ENCODE results near the gene NLRP4. TPM values are rescaled to one million over a fixed set of nuclear protein-coding genes. Genes with fewer than 3 reads are reported as not detected.
"Not testable (repeated sequence)": the region's sequence is repeated elsewhere in the genome, so short reads cannot be mapped to it uniquely, and the experiment has no call there.

NLRP4 gene
- total RNA-seq, 1 donor from 2014 or later, result not detected

DNA sequence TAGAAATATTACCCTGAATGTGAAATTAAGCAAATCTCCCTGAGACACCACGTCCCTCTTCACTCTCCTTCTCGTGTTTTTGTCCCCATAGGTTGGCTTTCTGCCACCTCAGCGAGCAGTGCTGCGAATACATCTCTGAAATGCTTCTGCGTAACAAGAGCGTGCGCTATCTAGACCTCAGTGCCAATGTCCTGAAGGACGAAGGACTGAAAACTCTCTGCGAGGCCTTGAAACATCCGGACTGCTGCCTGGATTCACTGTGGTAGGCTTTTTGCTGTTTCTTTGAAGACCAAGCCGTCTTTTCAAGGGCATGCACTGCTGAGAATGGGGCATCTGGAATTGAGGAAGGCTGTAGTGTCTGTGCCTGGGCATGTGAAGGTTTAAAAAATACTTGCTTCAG is 34.4 kb downstream of the NLRP4 start:
- intact Hi-C loops (cut with micrococcal nuclease), result no loop called here

DNA sequence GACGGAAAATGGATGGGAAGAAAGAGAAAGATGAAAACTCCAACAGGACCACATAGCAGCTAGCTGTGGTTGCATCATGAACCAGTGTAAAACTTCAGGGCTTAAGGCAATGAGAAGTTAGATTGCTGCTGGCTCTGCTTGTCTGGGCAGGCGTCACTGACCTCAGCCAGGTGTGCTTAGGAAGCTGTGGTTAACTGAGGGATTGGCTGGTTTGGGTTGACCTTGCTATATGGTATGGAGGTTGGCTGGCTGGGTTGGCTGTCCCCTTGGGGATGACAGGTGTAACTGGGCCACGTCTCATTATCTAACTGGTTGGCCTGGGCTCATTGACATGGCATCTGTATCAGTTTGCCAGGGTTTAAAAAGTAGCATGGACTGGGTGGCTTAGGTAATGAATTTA is 40.9 kb downstream of the NLRP4 start:
- intact Hi-C loops (cut with micrococcal nuclease), result no loop called here

DNA sequence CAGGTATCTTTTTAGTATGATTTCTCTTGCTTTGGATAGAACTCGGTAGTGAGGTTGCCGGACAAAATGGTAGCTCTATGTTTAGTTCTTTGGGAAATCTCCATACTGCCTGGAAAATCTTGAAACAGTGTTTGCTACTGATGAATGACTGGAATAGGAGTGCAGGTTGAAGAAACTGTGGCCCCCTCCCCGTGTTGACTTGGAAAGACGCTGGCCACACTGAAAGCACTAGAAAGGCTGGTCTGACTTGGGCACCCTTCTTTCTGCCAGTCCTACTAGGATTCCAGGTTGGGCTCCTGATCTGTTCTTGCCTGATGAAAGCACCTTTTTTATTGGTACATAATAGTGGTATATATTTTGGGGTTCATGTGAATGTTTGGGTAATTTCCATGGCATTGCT is 46.3 kb downstream of the NLRP4 start:
- intact Hi-C loops (cut with micrococcal nuclease), result no loop called here

DNA sequence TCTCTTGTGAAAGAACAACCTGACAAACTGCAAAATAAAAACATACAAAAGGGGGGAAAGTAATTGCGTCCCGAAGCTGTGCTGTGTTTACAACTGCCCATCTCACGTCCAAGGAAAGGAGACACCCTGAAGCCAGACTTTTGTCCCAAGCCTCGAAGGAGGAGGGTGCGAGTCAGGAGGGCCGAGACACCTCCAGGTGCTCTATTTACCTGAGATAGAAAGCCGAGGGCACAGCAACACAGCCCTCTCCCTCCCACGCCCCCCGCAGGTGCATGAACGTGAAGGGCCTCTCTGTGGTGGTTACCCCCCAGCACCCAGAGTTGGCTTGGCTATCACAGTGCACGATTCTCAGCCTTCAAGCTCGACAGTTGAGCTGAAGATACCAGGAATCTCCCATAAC is 62.6 kb downstream of the NLRP4 start:
- intact Hi-C loops (cut with micrococcal nuclease), result no loop called here

DNA sequence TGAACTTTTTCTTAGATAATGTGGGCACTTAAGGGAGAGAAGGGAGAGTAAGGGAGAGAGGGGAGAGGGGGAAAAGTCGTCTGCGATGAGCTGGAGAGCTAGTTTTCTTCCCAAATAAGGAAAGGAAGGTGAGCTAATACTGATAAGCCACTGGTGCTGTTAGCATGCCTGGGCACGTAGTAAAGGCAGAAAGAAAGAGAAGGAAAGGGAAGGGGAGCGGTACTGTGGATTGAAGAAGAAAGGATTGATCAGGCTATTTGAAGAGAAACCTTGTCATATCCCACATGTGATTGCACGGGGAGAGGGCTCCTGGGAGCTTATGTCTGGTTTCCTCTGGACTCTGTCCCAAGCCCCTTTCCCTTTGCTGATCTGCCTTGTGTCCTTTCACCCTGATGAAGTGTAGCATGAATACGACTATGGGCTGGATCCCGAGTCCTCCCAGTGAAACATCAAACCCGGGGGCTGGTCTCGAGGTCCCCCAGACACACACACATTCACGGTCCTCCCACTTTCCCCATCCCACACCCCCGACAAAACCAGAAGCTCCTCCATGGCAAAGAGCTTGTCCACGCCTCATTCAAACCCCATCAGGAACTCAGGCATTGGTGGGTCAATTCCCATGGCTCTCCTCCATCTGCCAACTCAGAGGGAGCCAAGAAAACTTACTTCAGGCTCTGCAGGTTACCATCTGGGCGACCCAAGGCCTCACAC is 65.2 kb downstream of the NLRP4 start:
- intact Hi-C loops (cut with micrococcal nuclease), result no loop called here

DNA sequence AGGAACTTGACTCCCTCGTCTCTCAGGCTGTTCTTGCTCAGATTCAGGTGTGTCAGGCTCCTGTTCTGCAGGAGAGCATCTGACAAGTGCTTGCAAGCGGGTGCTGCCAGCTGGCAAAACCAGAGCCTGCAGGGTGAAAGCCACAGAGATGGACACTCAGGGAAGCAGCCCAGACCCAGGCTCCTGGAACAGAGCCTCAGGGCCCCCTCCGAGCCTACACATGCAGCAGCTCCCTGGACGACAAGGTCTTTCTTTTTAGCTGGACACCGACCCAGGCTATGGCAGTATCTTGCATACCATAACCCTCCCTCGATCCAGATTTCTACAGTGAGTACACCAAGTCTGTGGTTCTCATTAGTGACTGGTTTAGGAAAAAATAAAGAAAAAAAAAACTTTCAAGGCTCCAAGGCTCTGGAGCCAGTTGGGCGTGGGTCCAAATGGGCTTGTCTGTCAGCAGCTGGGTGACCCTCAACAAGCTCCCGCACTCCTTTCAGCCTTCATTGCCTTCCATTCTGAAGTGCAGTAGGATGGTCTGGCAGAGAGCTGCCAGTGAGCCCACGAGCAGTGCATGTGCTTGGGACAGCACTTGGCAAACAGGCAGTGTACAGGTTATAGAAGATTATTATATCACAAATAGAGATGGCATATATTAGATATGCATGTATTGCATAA is 65.9 kb downstream of the NLRP4 start:
- intact Hi-C loops (cut with micrococcal nuclease), result no loop called here

DNA sequence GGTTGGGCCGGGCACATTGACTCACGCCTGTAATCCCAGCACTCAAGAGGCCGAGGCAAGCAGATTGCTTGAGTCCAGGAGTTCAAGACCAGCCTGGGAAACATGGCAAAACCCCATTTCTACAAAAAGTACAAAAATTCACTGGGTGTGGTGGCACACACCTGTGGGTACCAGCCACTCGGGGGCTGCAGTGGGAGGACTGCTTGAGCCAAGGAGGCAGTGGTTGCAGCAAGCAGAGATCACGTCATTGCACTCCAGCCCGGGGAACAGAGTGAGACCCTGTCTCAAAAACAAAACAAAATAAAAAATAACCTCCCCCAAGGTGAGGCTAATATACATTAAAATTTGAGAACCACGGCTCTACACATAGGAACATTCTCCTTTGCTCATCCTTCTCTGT is 70.9 kb downstream of the NLRP4 start:
- intact Hi-C loops (cut with micrococcal nuclease), result no loop called here

DNA sequence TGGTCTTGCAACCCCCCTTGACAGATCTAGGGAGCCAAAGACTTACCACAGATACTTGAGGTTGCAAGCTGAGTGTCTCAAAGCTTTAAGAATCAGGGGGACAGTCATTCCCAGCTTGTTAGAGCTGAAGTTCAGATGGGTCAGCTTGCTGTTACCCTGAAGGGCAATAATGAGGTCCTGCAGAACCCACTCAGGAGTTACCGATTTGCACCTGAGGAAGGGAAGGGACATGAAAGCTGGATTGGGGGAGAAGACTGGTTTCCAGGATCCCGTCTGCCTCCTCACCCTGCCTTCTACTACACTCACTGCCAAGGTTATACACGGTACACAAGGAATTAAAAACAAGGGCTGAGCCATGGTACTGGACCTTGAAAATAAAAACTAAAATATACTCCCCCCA is 71.4 kb downstream of the NLRP4 start:
- intact Hi-C loops (cut with micrococcal nuclease), result no loop called here

DNA sequence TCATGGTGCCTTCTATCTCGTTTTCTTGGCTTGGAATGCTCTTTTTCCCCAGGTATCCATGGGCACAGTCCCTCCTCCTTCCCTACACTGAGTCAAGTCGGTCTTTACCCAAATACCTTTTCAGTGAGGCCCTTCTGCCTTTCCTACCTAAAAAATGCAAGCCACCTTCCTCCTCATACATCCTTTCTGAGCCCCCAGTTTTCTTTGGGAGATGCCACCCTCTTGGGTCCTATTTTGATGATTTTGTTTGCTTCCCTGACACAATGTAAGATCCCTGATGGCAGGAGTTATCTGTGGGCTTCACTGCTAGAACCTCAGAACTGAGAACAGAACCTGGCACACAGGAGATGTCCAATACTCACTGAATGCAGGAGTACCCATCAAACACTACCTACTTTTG is 73.5 kb downstream of the NLRP4 start:
- intact Hi-C loops (cut with micrococcal nuclease), result no loop called here

DNA sequence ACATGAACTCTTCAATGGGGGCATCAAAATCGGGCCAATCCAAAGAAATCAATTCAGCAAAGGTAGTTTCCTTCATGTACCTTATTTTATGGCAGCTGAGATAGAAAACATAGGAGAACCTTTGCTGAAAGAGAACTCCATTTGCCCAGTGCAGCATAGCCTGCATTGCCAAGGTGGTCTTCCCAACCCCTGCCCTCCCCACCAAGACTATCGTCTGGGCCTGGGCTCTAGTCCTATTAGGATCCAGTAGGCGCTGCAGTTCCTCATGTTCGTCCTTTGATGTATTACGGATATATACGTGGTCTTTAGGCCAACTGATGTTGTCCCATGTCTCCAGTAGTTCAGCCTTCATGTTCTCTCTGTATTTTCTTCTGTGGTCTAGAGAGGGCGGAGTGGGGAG is 76.6 kb downstream of the NLRP4 start:
- intact Hi-C loops (cut with micrococcal nuclease), result no loop called here

DNA sequence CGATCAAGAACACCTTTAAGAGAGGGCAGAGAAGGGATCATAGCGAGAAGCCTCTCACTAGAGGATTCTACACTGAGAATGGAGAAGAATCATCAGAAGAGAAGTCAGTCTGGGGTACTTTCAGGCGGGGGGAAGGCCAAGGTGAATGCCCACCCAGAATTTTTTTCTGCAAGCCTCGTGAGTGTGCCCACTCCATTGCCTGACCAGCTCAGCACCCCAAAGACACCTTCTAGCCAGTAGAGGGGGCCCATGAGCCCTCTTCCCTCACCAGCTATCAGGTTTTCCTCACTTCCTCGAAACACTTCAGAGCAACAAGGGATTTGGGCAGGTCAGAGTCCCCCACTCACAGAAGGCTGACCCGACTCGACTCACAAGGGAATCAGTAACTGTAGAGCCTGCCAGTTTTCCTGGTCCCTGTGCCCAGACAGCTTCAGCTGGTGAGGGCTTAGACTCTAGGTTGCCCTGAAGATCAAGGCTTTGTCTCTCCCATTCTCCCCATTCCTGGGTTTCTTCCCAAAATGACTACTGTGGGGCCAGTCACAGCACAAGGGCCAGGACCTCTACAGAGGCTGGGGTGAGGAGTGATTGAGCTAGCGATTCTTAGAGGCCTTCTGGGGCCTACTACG is 77.4 kb downstream of the NLRP4 start:
- intact Hi-C loops (cut with micrococcal nuclease), result no loop called here

DNA sequence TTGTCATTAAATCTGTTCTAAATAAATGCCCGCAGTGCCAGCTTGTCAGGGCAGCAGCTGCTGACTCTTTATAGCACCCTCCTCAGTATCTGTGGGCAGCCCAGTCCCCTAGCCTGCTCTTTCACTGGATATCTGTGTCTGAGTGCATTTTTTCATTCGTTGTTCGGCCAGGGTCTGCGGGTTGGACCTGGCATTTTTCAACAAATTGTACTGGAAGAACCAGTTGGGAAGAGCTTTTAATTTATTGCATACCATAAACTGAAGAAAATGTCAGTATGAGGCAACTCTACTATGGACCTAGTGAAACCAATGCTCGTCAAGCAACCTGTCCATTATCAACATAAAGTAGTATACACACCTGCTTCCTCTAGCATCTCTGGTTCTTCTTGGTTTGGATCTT is 87.2 kb downstream of the NLRP4 start:
- intact Hi-C loops (cut with micrococcal nuclease), result no loop called here

DNA sequence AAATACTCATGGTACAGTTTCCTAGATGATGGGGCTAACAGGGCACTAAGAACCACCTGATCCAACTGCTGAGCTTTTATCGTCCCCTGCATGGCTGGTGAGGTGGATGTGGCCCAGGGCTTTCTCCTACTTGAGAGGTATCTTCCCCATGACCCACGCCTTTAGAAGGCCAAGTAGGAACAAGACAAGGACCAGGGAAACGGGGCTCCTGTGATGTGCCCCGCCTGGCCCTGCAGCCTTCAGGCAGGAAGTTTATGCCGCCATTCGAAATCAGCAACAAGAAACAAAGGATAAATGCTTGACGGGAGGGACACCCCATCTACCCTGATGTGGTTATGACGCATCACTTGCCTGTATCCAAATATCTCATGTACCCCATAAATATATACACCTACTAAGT is 91.7 kb downstream of the NLRP4 start:
- intact Hi-C loops (cut with micrococcal nuclease), result no loop called here

DNA sequence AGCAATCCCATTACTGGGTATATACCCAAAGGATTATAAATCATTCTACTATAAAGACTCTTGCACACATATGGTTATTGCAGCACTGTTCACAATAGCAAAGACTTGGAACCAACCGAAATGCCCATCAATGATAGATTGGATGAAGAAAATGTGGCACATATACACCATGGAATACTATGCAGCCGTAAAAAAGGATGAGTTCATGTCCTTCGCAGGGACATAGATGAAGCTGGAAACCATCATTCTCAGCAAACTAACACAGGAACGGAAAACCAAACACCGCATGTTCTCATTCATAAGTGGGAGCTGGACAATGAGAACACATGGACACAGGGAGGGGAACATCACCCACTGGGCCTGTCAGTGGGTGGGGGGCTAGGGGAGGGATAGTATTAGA is 92.9 kb downstream of the NLRP4 start:
- intact Hi-C loops (cut with micrococcal nuclease), result not testable (repeated sequence)

DNA sequence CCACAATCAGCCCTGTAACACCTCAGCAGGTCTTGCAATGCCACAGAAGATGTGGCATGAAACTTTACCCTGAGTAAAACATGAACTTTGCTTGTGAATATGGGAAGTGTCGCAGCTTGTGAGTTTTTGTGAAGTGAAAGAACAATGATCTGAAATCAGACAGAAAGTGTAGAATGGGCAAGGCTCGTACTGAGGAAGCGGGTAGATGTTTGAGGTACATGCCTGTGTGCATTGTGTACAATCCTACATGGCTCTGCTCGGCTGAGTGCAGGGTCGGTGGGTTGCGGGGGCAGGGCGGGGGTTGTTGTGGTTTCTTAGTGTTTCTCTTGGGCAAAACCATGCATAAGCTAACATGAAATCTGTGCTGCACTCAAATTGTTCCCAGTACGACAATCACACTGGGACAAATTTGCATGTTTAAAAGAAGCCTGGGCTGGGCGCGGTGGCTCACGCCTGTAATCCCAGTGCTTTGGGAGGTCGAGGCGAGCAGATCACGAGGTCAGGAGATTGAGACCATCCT is 94.7 kb downstream of the NLRP4 start:
- intact Hi-C loops (cut with micrococcal nuclease), result no loop called here

Other genes starting within 250 kb of the NLRP4 start
- 14.9 and 15.5 TPM in 2 replicates for gene FIZ1, start 237.0 kb upstream of the NLRP4 start, total RNA-seq
- 21.0 and 25.4 TPM in 2 replicates for gene ZNF524, start 236.3 kb upstream of the NLRP4 start, total RNA-seq
- 15.8 and 16.8 TPM in 2 replicates for gene ZNF865, start 230.9 kb upstream of the NLRP4 start, total RNA-seq
- 4.6 and 4.7 TPM in 2 replicates for gene ZNF784, start 212.0 kb upstream of the NLRP4 start, total RNA-seq
- gene ZNF580, start 195.5 kb upstream of the NLRP4 start, total RNA-seq, result 42.6 and 46.1 TPM in 2 replicates
- gene ZNF581, start 192.9 kb upstream of the NLRP4 start, total RNA-seq, result 22.0 and 23.6 TPM in 2 replicates
- 8.9 TPM in 2 replicates for gene CCDC106, start 188.3 kb upstream of the NLRP4 start, total RNA-seq
- 258 and 268 TPM in 2 replicates for gene U2AF2, start 181.5 kb upstream of the NLRP4 start, total RNA-seq
- 55.9 and 58.2 TPM in 2 replicates for gene EPN1, start 161.3 kb upstream of the NLRP4 start, total RNA-seq
- gene NLRP9, start 98.1 kb upstream of the NLRP4 start, total RNA-seq, result not detected in 2 replicates
- gene RFPL4A, start 77.4 kb upstream of the NLRP4 start, total RNA-seq, result not detected in 2 replicates
- not detected in 2 replicates for gene RFPL4AL1, start 67.4 kb upstream of the NLRP4 start, total RNA-seq
- not detected in 2 replicates for gene NLRP11, start 4.5 kb upstream of the NLRP4 start, total RNA-seq
- gene NLRP13, start 95.8 kb downstream of the NLRP4 start, total RNA-seq, result not detected in 2 replicates
- gene NLRP8, start 111.3 kb downstream of the NLRP4 start, total RNA-seq, result not detected in 2 replicates
- gene NLRP5, start 150.2 kb downstream of the NLRP4 start, total RNA-seq, result not detected in 2 replicates

Measured in T-helper 1 cell treated with Interleukin-12 subunit alpha and Interleukin-12 subunit beta and Interleukin-4 antibody, amounts not matched to agents 30 ng/mL and 1 ng/mL, for 36 hours (primary cell).